Measurements from ENCODE around the gene ACMSD.
"Not testable (repeated sequence)": the region's sequence is repeated elsewhere in the genome, so short reads cannot be mapped to it uniquely, and the experiment has no call there.

ACMSD gene

GRCh38 chr2:134838143-134838620, at the start of gene ACMSD:
ACMSD (plus strand) TSS chr2:134838616; CDS start chr2:134838683, 67 bp downstream.
- no peak for DNase-seq (ENCODE audit: extremely low read depth in 1 of 2, low read depth in 1 of 2)

DNA sequence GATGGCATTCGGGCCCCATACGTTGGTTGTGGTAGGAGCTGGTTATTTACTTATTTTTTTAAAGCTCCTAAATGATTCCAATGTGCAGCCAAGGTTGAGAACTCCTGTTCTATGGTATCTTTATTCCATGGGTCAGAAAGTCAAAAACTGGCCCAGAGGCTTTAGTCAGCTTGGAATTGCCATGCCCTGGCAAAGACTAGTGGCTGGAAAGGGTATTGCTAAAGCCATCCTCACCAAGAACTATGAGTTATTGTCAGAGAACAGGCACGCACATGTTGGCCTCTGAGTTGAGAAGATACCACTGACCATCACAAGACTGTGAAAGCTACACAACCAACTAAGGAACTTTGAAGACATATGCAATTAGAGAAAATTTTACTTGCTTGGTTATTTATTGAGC, 47.9 kb upstream of the ACMSD start:
- DNase-seq (ENCODE audit: extremely low read depth in 1 of 2, low read depth in 1 of 2), result no peak

- DNase-seq (ENCODE audit: extremely low read depth in 1 of 2, low read depth in 1 of 2), result no peak
Observed at GRCh38 chr2:134791616-134792015, 46.8 kb upstream of the ACMSD start.

DNA sequence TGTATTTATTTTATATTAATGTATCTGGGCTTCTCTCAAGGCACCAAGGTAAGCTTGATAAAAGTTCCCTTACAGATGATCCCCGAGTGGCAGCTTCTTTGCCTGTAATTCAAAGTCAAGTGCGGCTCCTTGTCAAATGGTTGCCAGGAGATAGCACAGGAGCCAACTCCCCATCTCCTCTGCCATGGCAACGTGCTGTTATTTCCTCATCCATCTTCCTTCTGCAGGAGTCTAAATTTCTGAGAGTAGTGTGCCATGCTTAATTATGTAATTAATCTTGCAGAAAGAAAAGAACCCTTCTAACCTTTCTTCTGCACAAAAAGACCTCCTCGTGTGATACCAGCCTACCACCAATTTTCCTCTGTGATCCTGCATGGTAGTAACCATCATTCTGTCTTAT, 46.2 kb upstream of the ACMSD start:
- no peak for DNase-seq (ENCODE audit: extremely low read depth in 1 of 2, low read depth in 1 of 2)

- DNase-seq (ENCODE audit: extremely low read depth in 1 of 2, low read depth in 1 of 2), result no peak
Observed at GRCh38 chr2:134795765-134796164, 42.7 kb upstream of the ACMSD start.

GRCh38 chr2:134796373-134796772, 42.0 kb upstream of the ACMSD start:
- DNase-seq (ENCODE audit: extremely low read depth in 1 of 2, low read depth in 1 of 2), result no peak

- DNase-seq (ENCODE audit: extremely low read depth in 1 of 2, low read depth in 1 of 2), result no peak
Observed at GRCh38 chr2:134799936-134800335, 38.5 kb upstream of the ACMSD start.

DNA sequence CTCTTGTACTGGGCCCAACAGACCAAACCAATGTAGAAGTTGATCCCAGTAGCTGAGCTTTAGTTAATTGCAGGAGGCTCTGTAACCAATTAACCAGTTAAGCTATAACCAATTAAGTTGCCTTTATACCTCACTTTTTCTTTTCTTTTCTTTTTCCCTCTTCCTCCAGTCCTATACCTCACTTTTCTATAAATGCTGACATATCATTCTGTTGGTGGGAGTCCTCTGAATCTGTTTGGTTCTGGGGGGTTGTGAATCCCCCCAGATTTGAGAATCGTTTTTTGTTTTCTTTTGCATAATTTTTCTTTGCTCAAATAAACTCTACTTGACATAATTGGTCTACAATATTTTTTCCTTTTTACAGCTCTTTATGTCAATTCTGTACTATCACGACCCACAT, 38.1 kb upstream of the ACMSD start:
- DNase-seq (ENCODE audit: extremely low read depth in 1 of 2, low read depth in 1 of 2), result no peak

DNA sequence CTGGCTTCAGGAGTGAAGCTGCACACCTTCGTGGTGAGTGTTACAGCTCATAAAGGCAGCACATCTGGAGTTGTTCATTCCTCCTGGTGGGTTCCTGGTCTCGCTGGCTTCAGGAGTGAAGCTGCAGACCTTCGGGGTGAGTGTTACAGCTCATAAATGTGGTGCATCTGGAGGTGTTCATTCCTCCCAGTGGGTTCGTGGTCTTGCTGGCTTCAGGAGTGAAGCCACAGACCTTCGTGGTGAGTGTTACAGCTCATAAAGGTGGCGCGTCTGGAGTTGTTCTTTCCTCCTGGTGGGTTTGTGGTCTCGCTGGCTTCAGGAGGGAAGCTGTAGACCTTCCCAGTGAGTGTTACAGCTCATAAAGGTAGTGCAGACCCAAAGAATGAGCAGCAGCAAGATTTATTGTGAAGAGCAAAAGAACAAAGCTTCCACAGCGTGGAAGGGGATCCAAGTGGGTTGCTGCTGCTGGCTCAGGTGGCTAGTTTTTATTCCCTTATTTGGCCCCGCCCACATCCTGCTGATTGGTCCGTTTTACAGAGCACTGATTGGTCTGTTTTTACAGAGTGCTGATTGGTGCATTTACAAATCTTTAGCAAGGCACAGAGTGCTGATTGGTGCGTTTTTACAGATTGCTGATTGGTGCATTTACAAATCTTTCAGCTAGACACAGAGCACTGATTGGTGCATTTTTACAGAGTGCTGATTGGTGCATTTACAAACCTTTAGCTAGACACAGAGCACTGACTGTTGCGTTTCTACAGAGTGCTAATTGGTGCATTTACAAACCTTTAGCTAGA, 34.6 kb upstream of the ACMSD start:
- DNase-seq (ENCODE audit: extremely low read depth in 1 of 2, low read depth in 1 of 2), result peak in 1 of 2 donors; percentile 11

DNA sequence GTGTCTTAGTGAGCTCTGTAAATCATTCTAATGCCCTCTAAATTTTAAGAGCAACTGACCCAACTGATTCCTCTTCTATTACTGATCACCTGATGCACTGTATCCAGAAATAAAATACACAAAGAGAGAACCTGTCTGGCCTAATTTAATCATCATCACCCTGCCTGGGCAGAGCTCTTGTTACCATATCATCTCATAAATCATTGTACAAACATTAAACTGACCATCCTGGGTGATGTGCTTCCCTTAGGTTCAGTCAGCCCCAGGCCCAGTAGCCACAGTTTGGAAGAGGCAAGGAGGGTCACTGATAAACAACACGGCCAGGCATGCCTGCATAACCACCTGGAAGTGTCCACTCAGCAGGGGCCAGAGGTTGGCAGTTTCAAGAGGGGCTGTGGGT, 22.7 kb upstream of the ACMSD start:
- DNase-seq (ENCODE audit: extremely low read depth in 1 of 2, low read depth in 1 of 2), result no peak

GRCh38 chr2:134818321-134818720, 20.1 kb upstream of the ACMSD start:
- DNase-seq (ENCODE audit: extremely low read depth in 1 of 2, low read depth in 1 of 2), result no peak

DNA sequence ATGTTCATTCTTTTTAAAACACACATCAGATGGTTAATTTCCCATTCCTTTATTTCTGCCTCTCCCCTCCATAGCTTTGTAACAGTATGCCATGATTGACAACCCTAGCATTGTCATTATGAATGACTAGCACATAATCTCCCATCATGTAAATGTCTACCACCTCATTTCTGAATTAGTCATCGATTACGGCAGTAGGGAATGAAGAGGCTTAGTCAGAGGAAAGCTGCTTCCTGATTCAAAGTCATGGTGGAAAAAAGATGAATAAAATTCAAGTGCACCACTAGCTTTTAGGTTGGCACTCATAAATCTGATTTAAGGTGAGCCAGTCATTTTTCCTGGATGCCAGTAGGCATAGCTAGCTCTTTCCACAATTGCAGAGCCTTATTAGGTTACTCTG, 19.1 kb upstream of the ACMSD start:
- DNase-seq (ENCODE audit: extremely low read depth in 1 of 2, low read depth in 1 of 2), result no peak

GRCh38 chr2:134823431-134823830, 15.0 kb upstream of the ACMSD start:
- no peak for DNase-seq (ENCODE audit: extremely low read depth in 1 of 2, low read depth in 1 of 2)

- DNase-seq (ENCODE audit: extremely low read depth in 1 of 2, low read depth in 1 of 2), result no peak
Observed at GRCh38 chr2:134823832-134824231, 14.6 kb upstream of the ACMSD start.

DNA sequence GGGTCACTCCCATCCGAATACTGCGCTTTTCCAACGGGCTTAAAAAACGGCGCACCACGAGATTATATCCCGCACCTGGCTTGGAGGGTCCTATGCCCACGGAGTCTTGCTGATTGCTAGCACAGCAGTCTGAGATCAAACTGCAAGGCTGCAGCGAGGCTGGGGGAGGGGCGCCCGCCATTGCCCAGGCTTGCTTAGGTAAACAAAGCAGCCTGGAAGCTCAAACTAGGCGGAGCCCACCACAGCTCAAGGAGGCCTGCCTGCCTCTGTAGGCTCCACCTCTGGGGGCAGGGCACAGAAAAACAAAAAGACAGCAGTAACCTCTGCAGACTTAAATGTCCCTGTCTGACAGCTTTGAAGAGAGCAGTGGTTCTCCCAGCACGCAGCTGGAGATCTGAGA, 12.7 kb upstream of the ACMSD start:
- DNase-seq (ENCODE audit: extremely low read depth in 1 of 2, low read depth in 1 of 2), result not testable (repeated sequence)

- no peak for DNase-seq (ENCODE audit: extremely low read depth in 1 of 2, low read depth in 1 of 2)
Observed at GRCh38 chr2:134835471-134835870, 2.9 kb upstream of the ACMSD start.

- DNase-seq (ENCODE audit: extremely low read depth in 1 of 2, low read depth in 1 of 2), result no peak
Observed at GRCh38 chr2:134836986-134837385, 1.4 kb upstream of the ACMSD start.

DNA sequence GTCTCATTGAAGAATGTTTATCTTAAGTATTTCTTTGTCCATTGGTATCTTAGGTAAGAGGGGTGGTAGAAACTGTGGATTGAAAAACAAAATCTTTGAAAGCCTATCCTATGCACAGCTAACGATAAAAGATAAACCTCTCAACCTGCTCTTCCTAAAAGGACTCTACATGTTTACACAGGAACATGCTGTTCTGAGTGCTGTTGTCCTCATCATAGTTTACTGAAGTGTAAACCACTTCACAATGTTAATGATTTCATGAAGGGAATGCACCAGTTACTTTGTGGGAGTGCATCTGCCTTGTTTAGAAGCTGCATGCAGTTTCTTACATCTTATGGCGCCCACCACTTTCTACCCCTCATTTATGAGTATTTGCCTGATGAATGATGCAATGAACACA, 1.2 kb downstream of the ACMSD start:
- DNase-seq (ENCODE audit: extremely low read depth in 1 of 2, low read depth in 1 of 2), result no peak

DNA sequence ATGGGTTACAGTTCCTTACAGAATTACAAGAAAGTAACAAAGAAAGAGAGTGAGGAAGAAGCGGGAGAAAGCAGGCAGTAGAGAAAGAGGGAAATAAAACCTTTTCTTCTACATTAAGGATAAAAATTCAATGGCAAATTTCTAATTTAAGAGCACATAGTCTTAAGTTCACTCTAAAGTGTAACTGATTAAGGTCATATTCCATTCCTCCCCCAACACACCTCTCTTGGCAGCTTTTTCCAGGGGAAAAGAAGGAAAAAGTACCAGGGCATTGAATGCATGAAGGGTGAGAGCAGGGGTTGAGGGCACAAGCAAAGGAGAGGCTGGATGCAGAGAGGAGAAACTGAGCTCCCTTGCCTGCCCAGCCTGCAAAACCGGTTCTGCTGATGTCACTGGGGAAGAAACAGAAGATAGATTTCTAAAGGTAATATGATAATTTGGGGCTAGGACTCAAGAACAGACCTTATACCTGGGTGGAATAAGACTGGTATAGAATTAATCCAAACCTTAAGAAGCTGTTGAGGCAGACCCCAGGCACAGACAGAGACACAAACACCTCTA, 4.6 kb downstream of the ACMSD start:
- DNase-seq (ENCODE audit: extremely low read depth in 1 of 2, low read depth in 1 of 2), result no peak

DNA sequence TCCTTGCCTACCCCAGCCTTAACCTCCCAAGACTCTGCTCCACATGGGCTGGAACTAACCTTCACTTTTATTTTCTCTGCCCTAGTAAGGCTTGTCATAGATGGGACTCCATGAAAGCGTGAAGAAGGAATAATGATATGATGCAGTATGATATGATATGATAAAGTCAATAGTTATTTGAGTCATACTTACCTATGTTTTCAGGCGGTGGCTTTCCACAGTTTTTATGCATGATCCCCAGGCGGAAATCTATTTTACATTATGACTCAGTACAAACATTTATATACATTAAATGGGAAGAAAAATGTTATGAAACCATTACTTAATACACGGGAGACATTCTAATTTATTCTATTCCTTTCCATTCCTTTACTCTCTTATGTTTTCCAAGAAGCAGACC, 5.6 kb downstream of the ACMSD start:
- no peak for DNase-seq (ENCODE audit: extremely low read depth in 1 of 2, low read depth in 1 of 2)

DNA sequence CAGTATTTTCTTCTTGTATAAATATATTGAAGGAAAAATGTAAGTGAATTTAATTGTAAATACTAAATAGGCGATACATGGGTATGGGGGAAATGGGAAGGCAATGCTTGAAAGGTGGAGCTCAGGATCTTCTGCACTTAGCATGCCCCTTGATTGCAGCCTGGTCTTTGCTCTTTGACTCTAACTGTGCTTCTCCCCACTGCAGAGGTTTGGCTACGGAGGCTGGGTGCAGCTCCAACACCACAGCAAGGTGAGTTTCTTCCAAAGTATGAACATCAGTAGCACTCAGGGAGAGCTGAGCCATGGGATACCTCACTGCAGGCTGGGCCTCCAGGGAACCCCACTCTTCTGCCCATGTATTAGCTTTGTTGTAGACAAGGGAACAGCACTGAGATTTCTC, 6.6 kb downstream of the ACMSD start:
- DNase-seq (ENCODE audit: extremely low read depth in 1 of 2, low read depth in 1 of 2), result no peak

- DNase-seq (ENCODE audit: extremely low read depth in 1 of 2, low read depth in 1 of 2), result no peak
Observed at GRCh38 chr2:134845719-134846118, 7.3 kb downstream of the ACMSD start.

- no peak for DNase-seq (ENCODE audit: extremely low read depth in 1 of 2, low read depth in 1 of 2)
Observed at GRCh38 chr2:134846213-134846612, 7.8 kb downstream of the ACMSD start.
